Endothelial cell of umbilical vein (primary cell): Measurements from ENCODE around the gene NTF4. TPM values are rescaled to one million over a fixed set of nuclear protein-coding genes. Genes with fewer than 3 reads are reported as not detected.

Experiments
- BruUV-seq: library from RNA; stranded (reverse); fragments of 400-500 nt; replicated peaks from 2 replicates; lab custom pipeline; 2021; lab: Mats Ljungman, UMichigan
- CTCF ChIA-PET: fragments of 300-600, 350-600 bp; sonication (Branson Sonifier 250); formaldehyde crosslinking; loops from one replicate; lab custom pipeline; 2021; ENCODE audit warnings: antibody characterized with exemption, inconsistent platforms; lab: Charles Lee
- POLR2A ChIA-PET: fragments of 300-600, 350-600 bp; sonication (Branson Sonifier 250); formaldehyde crosslinking; loops from one replicate; lab custom pipeline; 2021; ENCODE audit warnings: antibody characterized with exemption, inconsistent platforms; lab: Charles Lee
- DNase-seq: peaks from one replicate; pipeline ENCODE4 v3.0.0-alpha.2; 2011; ENCODE audit warnings: low read depth, low spot score
- FAIRE-seq: peaks from 2 replicates; lab custom pipeline; 2011; peaks lifted over from hg19 to GRCh38; lab: Jason Lieb, UNC
- H2AFZ ChIP-seq: 2 replicates; pipeline ENCODE4 v1.6.0; 2012; ENCODE audit warnings: low read depth, low read length, control low read depth, inconsistent platforms
- H3K27ac ChIP-seq: 2 replicates; pipeline ENCODE4 v1.5.1; 2011; ENCODE audit warnings: low read depth, mild to moderate bottlenecking, control low read depth, low read length, moderate library complexity; ENCODE audit not compliant: insufficient read depth
- H3K27me3 ChIP-seq, 2 experiments: 2 replicates each; pipeline versions ENCODE4 v1.6.0 to v1.6.1; 2011; ENCODE audit warnings: low read length in 2 of 2, mixed read lengths in 1 of 2; ENCODE audit not compliant: control insufficient read depth in 2 of 2, insufficient read depth in 2 of 2
- H3K36me3 ChIP-seq, 2 experiments: 2 replicates in 1 of 2; 3 replicates in 1 of 2; pipeline ENCODE4 v1.5.1; 2011; ENCODE audit warnings: low read length in 2 of 2, mild to moderate bottlenecking in 1 of 2, moderate library complexity in 1 of 2; ENCODE audit not compliant: control insufficient read depth in 2 of 2, insufficient read depth in 2 of 2; ENCODE audit errors: extremely low read depth in 1 of 2
- H3K4me1 ChIP-seq: 3 replicates; pipeline ENCODE4 v1.5.1; 2011; ENCODE audit warnings: mild to moderate bottlenecking, low read length; ENCODE audit not compliant: control insufficient read depth, insufficient read depth; ENCODE audit errors: extremely low read depth
- H3K4me2 ChIP-seq: 2 replicates; pipeline ENCODE4 v1.6.1; 2011; ENCODE audit warnings: low read length, control low read depth, mixed read lengths; ENCODE audit not compliant: insufficient read depth
- H3K4me3 ChIP-seq, 3 experiments: fragments of 200-600 bp in 1 of 3; sonication (generic), shearing (Covaris generic) in 1 of 3; replicated peaks in 1 of 3; 2 replicates each; pipeline ENCODE4 v1.5.1; 2011 to 2016; ENCODE audit warnings: control low read depth in 3 of 3, low read length in 3 of 3, mild to moderate bottlenecking in 2 of 3, inconsistent platforms in 1 of 3, low read depth in 1 of 3, moderate library complexity in 1 of 3; ENCODE audit not compliant: insufficient read depth in 1 of 3
- H3K79me2 ChIP-seq: 2 replicates; pipeline ENCODE4 v1.6.0; 2012; ENCODE audit warnings: low read length, inconsistent platforms; ENCODE audit not compliant: control insufficient read depth, insufficient read depth
- H3K9ac ChIP-seq: replicated peaks from 2 replicates; pipeline ENCODE3; 2011; ENCODE audit warnings: low read length, control low read depth; ENCODE audit not compliant: insufficient read depth; ENCODE audit errors: extremely low read depth
- H3K9me1 ChIP-seq: replicated peaks from 3 replicates; pipeline ENCODE4 v1.6.0; 2011; ENCODE audit warnings: mild to moderate bottlenecking, low read length; ENCODE audit not compliant: control insufficient read depth, insufficient read depth; ENCODE audit errors: extremely low read depth
- H3K9me3 ChIP-seq: replicated peaks from 2 replicates; pipeline ENCODE4 v1.5.1; 2012; ENCODE audit warnings: low read length, inconsistent platforms; ENCODE audit not compliant: control insufficient read depth, insufficient read depth
- H4K20me1 ChIP-seq: replicated peaks from 2 replicates; pipeline ENCODE3; 2011; ENCODE audit warnings: mild to moderate bottlenecking, low read length; ENCODE audit not compliant: control insufficient read depth, insufficient read depth; ENCODE audit errors: extremely low read depth
- EZH2 ChIP-seq: IDR thresholded peaks from 2 replicates; pipeline ENCODE4 v1.6.1; 2012; ENCODE audit warnings: borderline replicate concordance, low read depth, mild to moderate bottlenecking, moderate library complexity, low read length, inconsistent platforms; ENCODE audit not compliant: severe bottlenecking
- FOS ChIP-seq: IDR thresholded peaks from 2 replicates; pipeline ENCODE4 v1.6.1; 2011; ENCODE audit warnings: mild to moderate bottlenecking, low read length, moderate library complexity, borderline replicate concordance; ENCODE audit not compliant: insufficient read depth
- GATA2 ChIP-seq: IDR thresholded peaks from 2 replicates; pipeline ENCODE4 v1.7.0; 2011; ENCODE audit warnings: low read depth, mild to moderate bottlenecking, moderate library complexity, mixed read lengths, low read length; ENCODE audit not compliant: insufficient read length, insufficient read depth
- JUN ChIP-seq: IDR thresholded peaks from 2 replicates; pipeline ENCODE4 v1.6.1; 2011; ENCODE audit warnings: borderline replicate concordance, low read depth; ENCODE audit not compliant: insufficient read length, insufficient read depth
- MYC ChIP-seq: IDR thresholded peaks from one replicate; pipeline ENCODE4 v1.6.1; 2011; ENCODE audit warnings: mild to moderate bottlenecking, low read depth, low read length
- POLR2A ChIP-seq: IDR thresholded peaks from 2 replicates; pipeline ENCODE4 v1.6.1; 2012; ENCODE audit warnings: low read depth, mild to moderate bottlenecking, control low read depth, low read length
- POLR2AphosphoS5 ChIP-seq: IDR thresholded peaks from 2 replicates; pipeline ENCODE4 v1.6.1; 2012; ENCODE audit warnings: low read depth, mild to moderate bottlenecking, control low read depth, low read length, moderate library complexity; ENCODE audit not compliant: insufficient read depth
- dilution Hi-C: fragments of 300-500 bp; cut with MboI; formaldehyde crosslinking; loops from one replicate; pipeline ENCODE4 v1.15.0; 2019; ENCODE audit warnings: low sequenced_read_pairs; ENCODE audit not compliant: extremely low pct_ligation_motif_present
- intact Hi-C: fragments of 100-400 bp; cut with micrococcal nuclease; formaldehyde crosslinking; loops from one replicate; pipeline ENCODE4 v1.10.0; 2022
- polyA plus RNA-seq, 4 experiments: library from polyadenylated mRNA; depleted of rRNA in 3 of 4; stranded (reverse) in 3 of 4; unstranded in 1 of 4; fragments of >200 nt; gene quantifications; 2 replicates each; pipeline versions ENCODE4 v1.2.1 to v1.2.3, GENCODE V29; 2011 to 2012; ENCODE audit warnings: missing spikeins in 1 of 4
- total RNA-seq: library from RNA; stranded (reverse); gene quantifications from 2 replicates; pipeline ENCODE4 v1.2.3, GENCODE V29; 2021
- TF ChIP-seq, protein P1 (sequence below): IDR thresholded peaks from 2 replicates; pipeline ENCODE4 v1.6.1; 2011; ENCODE audit not compliant: insufficient read depth, insufficient read length
- TF ChIP-seq, protein P2 (sequence below), 2 donors: IDR thresholded peaks; 1 replicate in 1 of 2; 2 replicates in 1 of 2; pipeline ENCODE4 v1.5.1; 2011; ENCODE audit warnings: low read length in 2 of 2, mild to moderate bottlenecking in 2 of 2, moderate library complexity in 2 of 2, control low read depth in 1 of 2, inconsistent platforms in 1 of 2, low read depth in 1 of 2; ENCODE audit not compliant: insufficient read depth in 1 of 2; ENCODE audit errors: extremely low read depth in 1 of 2

Gene NTF4
- total and polyA plus RNA-seq, 2 donors (not counting 3 experiments of a cell fraction or from before 2014, with no cell fraction given), result not detected

DNA sequence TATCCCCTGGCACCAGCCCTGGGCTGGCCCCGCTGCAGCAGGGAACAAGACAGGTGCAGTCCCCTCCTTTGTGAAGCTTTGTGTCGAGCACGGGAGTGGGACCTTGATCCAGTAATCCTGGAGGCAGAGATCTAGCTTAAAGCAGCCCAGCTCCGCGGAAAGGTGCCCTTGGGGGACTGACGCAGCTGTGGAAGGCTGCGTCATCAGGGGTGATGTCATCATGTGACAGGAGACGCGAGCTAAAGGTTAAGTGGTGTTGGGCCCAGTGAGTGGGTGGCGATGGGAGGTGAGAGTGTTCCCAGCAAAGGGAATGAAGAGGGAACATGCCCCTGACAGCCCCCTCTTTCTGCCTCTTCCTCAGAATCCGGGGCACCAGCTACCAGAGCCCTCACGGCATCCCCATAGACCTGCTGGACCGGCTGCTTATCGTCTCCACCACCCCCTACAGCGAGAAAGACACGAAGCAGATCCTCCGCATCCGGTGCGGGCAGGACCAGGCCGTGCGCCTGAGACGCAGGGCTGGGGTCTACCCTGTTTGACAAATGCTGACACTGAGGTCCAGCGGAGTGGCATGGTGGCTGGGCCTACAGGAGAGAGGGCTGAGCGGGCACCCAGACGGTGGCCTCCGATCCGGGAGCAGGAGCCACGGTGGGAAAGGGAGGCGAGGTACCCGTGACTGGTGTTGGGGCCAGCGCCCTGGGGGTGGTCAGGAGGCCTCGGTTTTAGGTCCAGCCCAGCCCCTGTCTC lies 50.3 kb downstream of the NTF4 start:
- Histone ChIP-seq H3K27ac (no peak overlapping the region), H3K27me3 (no peaks in the 10 kb centered on the region), H2AFZ (no peak overlapping the region), H3K9ac (no peak overlapping the region), H3K4me3 (no peak overlapping the region), H3K4me1 (peaks cover 10% of the 10 kb centered on the region), H3K4me2 (no peak overlapping the region), H4K20me1 (no peaks in the 10 kb centered on the region), H3K9me3 (no peaks in the 10 kb centered on the region), H3K36me3 (peaks cover 0 to 32% of the 10 kb centered on the region in 2 experiments), H3K9me1 (no peaks in the 10 kb centered on the region), H3K79me2 (no peaks in the 10 kb centered on the region)
- FAIRE-seq, result no peak
- no TSS peak for BruUV-seq
- DNase-seq, result no peak
- TF ChIP-seq MYC (no peak), JUN (no peak), GATA2 (no peak), POLR2AphosphoS5 (no peak), FOS (no peak), POLR2A (no peak), EZH2 (no peak)
- TF ChIP-seq, protein P1, sequence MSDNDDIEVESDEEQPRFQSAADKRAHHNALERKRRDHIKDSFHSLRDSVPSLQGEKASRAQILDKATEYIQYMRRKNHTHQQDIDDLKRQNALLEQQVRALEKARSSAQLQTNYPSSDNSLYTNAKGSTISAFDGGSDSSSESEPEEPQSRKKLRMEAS, result no peak
- TF ChIP-seq, protein P2, sequence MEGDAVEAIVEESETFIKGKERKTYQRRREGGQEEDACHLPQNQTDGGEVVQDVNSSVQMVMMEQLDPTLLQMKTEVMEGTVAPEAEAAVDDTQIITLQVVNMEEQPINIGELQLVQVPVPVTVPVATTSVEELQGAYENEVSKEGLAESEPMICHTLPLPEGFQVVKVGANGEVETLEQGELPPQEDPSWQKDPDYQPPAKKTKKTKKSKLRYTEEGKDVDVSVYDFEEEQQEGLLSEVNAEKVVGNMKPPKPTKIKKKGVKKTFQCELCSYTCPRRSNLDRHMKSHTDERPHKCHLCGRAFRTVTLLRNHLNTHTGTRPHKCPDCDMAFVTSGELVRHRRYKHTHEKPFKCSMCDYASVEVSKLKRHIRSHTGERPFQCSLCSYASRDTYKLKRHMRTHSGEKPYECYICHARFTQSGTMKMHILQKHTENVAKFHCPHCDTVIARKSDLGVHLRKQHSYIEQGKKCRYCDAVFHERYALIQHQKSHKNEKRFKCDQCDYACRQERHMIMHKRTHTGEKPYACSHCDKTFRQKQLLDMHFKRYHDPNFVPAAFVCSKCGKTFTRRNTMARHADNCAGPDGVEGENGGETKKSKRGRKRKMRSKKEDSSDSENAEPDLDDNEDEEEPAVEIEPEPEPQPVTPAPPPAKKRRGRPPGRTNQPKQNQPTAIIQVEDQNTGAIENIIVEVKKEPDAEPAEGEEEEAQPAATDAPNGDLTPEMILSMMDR (IDR thresholded peaks at IDR 0.05; ENCODE audit: extremely low read depth in 1 of 2, insufficient read depth in 1 of 2, low read depth in 1 of 2, low read length in 2 of 2), result no peak
- ChIA-PET POLR2A (no interaction called here), CTCF (interaction anchor here (1.0 to 7.2 kb wide), 2 partner anchors 14 to 83 kb away, joined by 3 to 59 read pairs; no protein-coding TSS in a partner anchor)
- intact Hi-C loops (no loop called here), dilution Hi-C loops (no loop called here)
